Karpas-422 (cell line): ENCODE measurements around the gene PLPP3. TPM values are rescaled to one million over a fixed set of nuclear protein-coding genes. Genes with fewer than 3 reads are reported as not detected.

ENCODE experiments used
- DNase-seq: peaks from one replicate; pipeline ENCODE4 v3.0.0-alpha.2; 2015
- H2AFZ ChIP-seq: fragments of 200-600 bp; sonication (generic); 2 replicates; pipeline ENCODE4 v1.6.1; 2014; ENCODE audit warnings: antibody characterized with exemption, low read length, mixed read lengths
- H3K27ac ChIP-seq: fragments of 200-600 bp; sonication (generic); 2 replicates; pipeline ENCODE4 v1.5.1; 2014; ENCODE audit warnings: mild to moderate bottlenecking, low read length, moderate library complexity
- H3K27me3 ChIP-seq: fragments of 200-600 bp; sonication (generic); 2 replicates; pipeline ENCODE4 v1.6.1; 2014; ENCODE audit warnings: low read length, mixed read lengths
- H3K36me3 ChIP-seq: fragments of 200-600 bp; sonication (generic); 2 replicates; pipeline ENCODE4 v1.6.1; 2014; ENCODE audit warnings: low read length, mixed read lengths; ENCODE audit not compliant: insufficient read depth
- H3K4me1 ChIP-seq: fragments of 200-600 bp; sonication (generic); 2 replicates; pipeline ENCODE4 v1.6.1; 2014; ENCODE audit warnings: mild to moderate bottlenecking, low read length, mixed read lengths
- H3K4me2 ChIP-seq: fragments of 200-600 bp; sonication (generic); 2 replicates; pipeline ENCODE4 v1.6.1; 2014; ENCODE audit warnings: low read length, low read depth, mild to moderate bottlenecking; ENCODE audit not compliant: poor library complexity, severe bottlenecking
- H3K4me3 ChIP-seq: fragments of 200-600 bp; sonication (generic); 2 replicates; pipeline ENCODE4 v1.5.1; 2014; ENCODE audit warnings: mild to moderate bottlenecking, antibody characterized with exemption, low read length, mixed read lengths
- H3K79me2 ChIP-seq: fragments of 200-600 bp; sonication (generic); 2 replicates; pipeline ENCODE4 v1.6.1; 2014; ENCODE audit warnings: mild to moderate bottlenecking, low read length, mixed read lengths
- H3K9ac ChIP-seq: fragments of 200-600 bp; sonication (generic); 2 replicates; pipeline ENCODE4 v1.6.0; 2014; ENCODE audit warnings: low read length
- H3K9me2 ChIP-seq: fragments of 200-600 bp; sonication (generic), shearing (Covaris generic); replicated peaks from 2 replicates; pipeline ENCODE4 v1.6.0; 2014; ENCODE audit warnings: mild to moderate bottlenecking, low read length, moderate library complexity; ENCODE audit not compliant: insufficient read depth
- H3K9me3 ChIP-seq: fragments of 300-700, 200-600 bp; sonication (generic); 2 replicates; pipeline ENCODE4 v1.6.1; 2014; ENCODE audit warnings: low read length, mixed read lengths
- H4K20me1 ChIP-seq: fragments of 200-600 bp; sonication (generic); 2 replicates; pipeline ENCODE4 v1.6.1; 2014; ENCODE audit warnings: mild to moderate bottlenecking, antibody characterized with exemption, low read length, low read depth; ENCODE audit not compliant: insufficient read depth
- total RNA-seq: library from RNA; depleted of rRNA; stranded (reverse); fragments of >200 nt; shearing (Covaris generic); gene quantifications from 2 replicates; pipeline ENCODE4 v1.2.3, GENCODE V29; 2014; ENCODE audit warnings: low replicate concordance

The PLPP3 gene
- total RNA-seq, 1 experiment from 2014 or later: 11.3 TPM

DNA sequence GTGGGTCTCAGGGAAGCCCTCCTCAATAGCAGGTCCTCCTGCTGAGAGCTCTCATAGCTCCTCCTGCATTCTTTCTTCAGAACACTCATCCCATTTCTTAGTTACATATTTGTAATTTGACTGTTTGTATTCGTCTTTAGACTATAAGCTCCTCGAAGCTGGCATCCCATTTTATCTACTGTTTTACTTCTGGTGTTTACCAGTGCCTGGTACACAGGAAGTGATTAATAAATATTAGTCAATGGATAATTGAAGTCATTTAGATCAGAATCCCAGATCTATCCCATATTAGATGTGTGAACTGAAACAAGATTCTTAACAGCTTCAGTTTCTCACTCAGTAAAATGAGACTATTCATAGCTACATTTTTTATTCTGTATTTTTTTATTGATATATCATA lies 88.7 kb downstream of the PLPP3 start:
- Histone ChIP-seq H3K9me3 (no peaks in the 10 kb centered on the region), H3K4me1 (no peaks in the 10 kb centered on the region), H3K4me3 (no peak overlapping the region), H2AFZ (no peak overlapping the region), H3K36me3 (no peaks in the 10 kb centered on the region), H3K4me2 (no peak overlapping the region), H3K27me3 (no peaks in the 10 kb centered on the region), H3K79me2 (no peaks in the 10 kb centered on the region), H3K9me2 (no peaks in the 10 kb centered on the region), H3K9ac (no peak overlapping the region), H4K20me1 (no peaks in the 10 kb centered on the region), H3K27ac (no peak overlapping the region)
- DNase-seq: no peak

DNA sequence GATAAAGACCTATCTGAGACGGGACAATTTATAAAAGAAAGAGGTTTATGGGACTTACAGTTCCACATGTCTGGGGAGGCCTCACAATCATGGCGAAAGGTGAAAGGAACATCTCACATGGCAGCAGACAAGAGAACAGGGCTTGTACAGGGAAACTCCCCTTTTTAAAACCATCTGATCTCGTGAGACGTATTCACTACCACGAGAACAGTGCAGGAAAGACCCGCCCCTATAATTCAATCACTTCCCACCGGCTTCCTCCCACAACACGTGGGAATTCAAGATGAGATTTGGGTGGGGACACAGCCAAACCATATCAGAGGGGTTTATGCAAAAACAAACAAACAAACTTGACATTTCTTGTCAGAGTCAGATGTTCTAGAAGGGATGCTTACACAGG lies 89.7 kb downstream of the PLPP3 start:
- H3K9ac ChIP-seq: no peak overlapping the region
- no peaks in the 10 kb centered on the region for H3K27me3 ChIP-seq
- DNase-seq: no peak
- no peaks in the 10 kb centered on the region for H3K9me3 ChIP-seq
- H2AFZ ChIP-seq: no peak overlapping the region
- no peak overlapping the region for H3K27ac ChIP-seq
- H3K36me3 ChIP-seq: no peaks in the 10 kb centered on the region
- no peaks in the 10 kb centered on the region for H3K79me2 ChIP-seq
- no peaks in the 10 kb centered on the region for H4K20me1 ChIP-seq
- H3K9me2 ChIP-seq: no peaks in the 10 kb centered on the region
- H3K4me2 ChIP-seq: no peak overlapping the region
- no peaks in the 10 kb centered on the region for H3K4me1 ChIP-seq
- H3K4me3 ChIP-seq: no peak overlapping the region

DNA sequence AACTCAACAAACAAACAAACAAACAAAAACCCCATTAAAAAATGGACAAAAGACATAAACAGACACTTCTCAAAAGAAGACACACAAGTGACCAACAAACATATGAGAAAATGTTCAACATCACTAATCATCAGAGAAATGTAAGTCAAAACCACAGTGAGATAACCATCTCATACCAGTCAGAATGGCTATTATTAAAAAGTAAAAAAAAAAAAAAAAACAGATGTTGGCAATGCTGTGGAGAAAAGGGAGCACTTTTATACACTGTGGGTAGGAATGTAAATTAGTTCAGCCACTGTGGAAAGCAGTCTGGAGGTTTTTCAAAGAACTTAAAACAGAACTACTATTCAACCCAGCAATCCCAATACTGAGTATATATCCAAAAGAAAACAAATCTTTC lies 94.7 kb downstream of the PLPP3 start:
- H4K20me1 ChIP-seq: no peaks in the 10 kb centered on the region
- H3K27me3 ChIP-seq: no peaks in the 10 kb centered on the region
- H3K4me3 ChIP-seq: no peak overlapping the region

DNA sequence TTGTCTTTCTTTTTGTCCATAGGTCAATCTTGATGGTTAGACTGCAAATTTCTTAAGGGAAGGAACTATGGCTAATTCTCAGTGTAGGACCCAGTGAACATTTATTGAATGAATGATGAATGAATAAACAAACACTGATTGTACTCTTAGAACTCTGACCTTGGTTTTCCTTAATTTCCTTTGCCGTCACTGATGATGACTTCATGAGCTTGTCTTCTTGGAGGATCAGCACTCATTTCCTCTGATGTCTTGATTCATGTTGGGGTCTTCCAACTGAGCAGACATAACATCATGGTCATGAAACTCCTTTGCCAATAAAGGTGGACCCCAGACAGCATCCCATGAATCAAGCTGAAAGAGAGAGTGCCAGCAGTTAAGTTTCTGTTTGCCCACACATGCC lies 96.3 kb downstream of the PLPP3 start:
- no peaks in the 10 kb centered on the region for H3K4me1 ChIP-seq
- no peaks in the 10 kb centered on the region for H3K79me2 ChIP-seq
- no peaks in the 10 kb centered on the region for H3K9me2 ChIP-seq
- H3K9me3 ChIP-seq: no peaks in the 10 kb centered on the region
- no peak overlapping the region for H2AFZ ChIP-seq
- H3K27me3 ChIP-seq: no peaks in the 10 kb centered on the region
- no peak overlapping the region for H3K4me2 ChIP-seq
- H3K9ac ChIP-seq: no peak overlapping the region
- no peak for DNase-seq
- H3K27ac ChIP-seq: no peak overlapping the region
- no peaks in the 10 kb centered on the region for H3K36me3 ChIP-seq
- H4K20me1 ChIP-seq: no peaks in the 10 kb centered on the region
- no peak overlapping the region for H3K4me3 ChIP-seq

More for the DNA sequence above, 94.7 kb downstream of the PLPP3 start:
- no peak for DNase-seq
- Histone ChIP-seq H2AFZ (no peak overlapping the region), H3K27ac (no peak overlapping the region), H3K36me3 (no peaks in the 10 kb centered on the region), H3K79me2 (no peaks in the 10 kb centered on the region), H3K9me3 (no peaks in the 10 kb centered on the region), H3K9me2 (no peaks in the 10 kb centered on the region), H3K4me2 (no peak overlapping the region), H3K9ac (no peak overlapping the region), H3K4me1 (no peaks in the 10 kb centered on the region)

DNA sequence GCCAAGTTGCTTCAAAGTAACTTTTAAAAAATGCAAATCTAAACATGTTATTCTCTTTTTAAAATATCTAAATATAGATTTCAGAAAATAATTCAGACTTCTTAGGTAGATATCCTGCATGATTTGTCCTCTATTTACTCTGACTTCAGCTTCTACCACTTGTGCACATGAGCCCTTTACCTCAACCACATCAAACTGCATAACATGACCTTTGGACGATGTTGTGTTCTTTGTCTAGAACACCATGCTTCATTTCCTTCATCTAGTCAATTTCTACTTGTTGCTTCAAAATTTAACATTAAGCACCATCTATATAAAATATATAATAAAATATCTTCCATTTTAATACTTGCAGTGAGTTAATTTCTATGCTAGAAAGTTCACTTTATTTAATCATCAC lies 96.9 kb downstream of the PLPP3 start:
- no peaks in the 10 kb centered on the region for H3K79me2 ChIP-seq
- no peaks in the 10 kb centered on the region for H4K20me1 ChIP-seq
- no peaks in the 10 kb centered on the region for H3K9me3 ChIP-seq
- no peaks in the 10 kb centered on the region for H3K27me3 ChIP-seq
- no peaks in the 10 kb centered on the region for H3K9me2 ChIP-seq
- H3K4me3 ChIP-seq: no peak overlapping the region
- H3K36me3 ChIP-seq: no peaks in the 10 kb centered on the region
- H3K4me1 ChIP-seq: no peaks in the 10 kb centered on the region
- H3K9ac ChIP-seq: no peak overlapping the region
- H3K4me2 ChIP-seq: no peak overlapping the region
- H3K27ac ChIP-seq: no peak overlapping the region
- H2AFZ ChIP-seq: no peak overlapping the region
- DNase-seq: no peak

DNA sequence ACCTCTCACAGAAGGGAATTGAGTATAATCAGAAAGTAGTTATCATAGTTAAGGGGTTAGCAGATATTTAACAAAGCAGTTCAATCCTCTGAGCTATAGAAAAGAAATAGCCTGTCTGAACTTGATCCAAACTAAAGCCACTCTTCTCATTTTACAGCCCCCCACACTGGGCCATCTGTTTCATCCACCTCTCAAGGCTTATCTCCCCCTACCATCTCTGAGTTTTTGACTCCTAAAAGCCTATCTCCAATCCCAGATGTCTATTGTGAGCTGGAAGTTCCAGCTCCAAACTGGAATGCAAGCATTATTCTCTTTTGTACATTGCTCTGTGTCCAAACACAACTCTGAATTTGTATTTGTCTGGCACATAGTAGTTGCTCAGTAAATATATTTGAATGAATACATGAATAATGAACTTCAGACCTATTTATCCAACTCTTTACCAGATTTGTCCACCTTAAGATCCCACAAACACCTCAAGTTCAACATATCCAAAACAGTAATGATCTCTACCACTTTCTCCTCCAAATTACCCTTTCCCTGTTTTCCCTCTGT lies 98.1 kb downstream of the PLPP3 start:
- Histone ChIP-seq H2AFZ (no peak overlapping the region), H3K4me2 (no peak overlapping the region), H3K4me1 (no peaks in the 10 kb centered on the region), H3K9me3 (no peaks in the 10 kb centered on the region), H3K36me3 (no peaks in the 10 kb centered on the region), H3K4me3 (no peak overlapping the region), H3K9me2 (no peaks in the 10 kb centered on the region), H3K79me2 (no peaks in the 10 kb centered on the region), H3K27me3 (no peaks in the 10 kb centered on the region), H4K20me1 (no peaks in the 10 kb centered on the region), H3K27ac (no peak overlapping the region), H3K9ac (no peak overlapping the region)
- no peak for DNase-seq

DNA sequence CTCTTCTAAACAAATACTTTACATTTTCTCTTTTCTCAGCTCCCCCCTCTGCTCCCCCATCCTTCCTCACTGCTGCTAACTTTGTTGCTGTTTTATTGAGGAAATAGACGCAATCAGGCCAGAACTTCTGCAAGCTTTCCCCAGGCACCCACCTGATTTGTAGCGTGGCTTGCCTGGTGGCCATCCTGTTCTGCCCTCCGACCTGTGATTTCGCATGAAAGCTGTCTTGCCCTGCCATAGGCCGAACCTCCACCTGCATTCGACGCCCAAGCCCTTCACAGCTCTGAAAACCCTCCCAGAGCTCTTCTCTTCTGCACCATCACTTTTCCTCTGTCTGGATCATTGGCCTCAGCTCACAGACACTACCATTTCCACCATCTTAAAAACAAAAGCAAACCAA lies 100.6 kb downstream of the PLPP3 start:
- H3K4me1 ChIP-seq: no peaks in the 10 kb centered on the region
- DNase-seq: no peak
- H3K4me3 ChIP-seq: no peak overlapping the region
- no peaks in the 10 kb centered on the region for H3K36me3 ChIP-seq
- H3K9ac ChIP-seq: no peak overlapping the region
- H3K4me2 ChIP-seq: no peak overlapping the region
- no peak overlapping the region for H3K27ac ChIP-seq
- H3K9me3 ChIP-seq: no peaks in the 10 kb centered on the region
- no peaks in the 10 kb centered on the region for H3K9me2 ChIP-seq
- no peak overlapping the region for H2AFZ ChIP-seq
- H3K79me2 ChIP-seq: no peaks in the 10 kb centered on the region
- H3K27me3 ChIP-seq: no peaks in the 10 kb centered on the region
- H4K20me1 ChIP-seq: no peaks in the 10 kb centered on the region

DNA sequence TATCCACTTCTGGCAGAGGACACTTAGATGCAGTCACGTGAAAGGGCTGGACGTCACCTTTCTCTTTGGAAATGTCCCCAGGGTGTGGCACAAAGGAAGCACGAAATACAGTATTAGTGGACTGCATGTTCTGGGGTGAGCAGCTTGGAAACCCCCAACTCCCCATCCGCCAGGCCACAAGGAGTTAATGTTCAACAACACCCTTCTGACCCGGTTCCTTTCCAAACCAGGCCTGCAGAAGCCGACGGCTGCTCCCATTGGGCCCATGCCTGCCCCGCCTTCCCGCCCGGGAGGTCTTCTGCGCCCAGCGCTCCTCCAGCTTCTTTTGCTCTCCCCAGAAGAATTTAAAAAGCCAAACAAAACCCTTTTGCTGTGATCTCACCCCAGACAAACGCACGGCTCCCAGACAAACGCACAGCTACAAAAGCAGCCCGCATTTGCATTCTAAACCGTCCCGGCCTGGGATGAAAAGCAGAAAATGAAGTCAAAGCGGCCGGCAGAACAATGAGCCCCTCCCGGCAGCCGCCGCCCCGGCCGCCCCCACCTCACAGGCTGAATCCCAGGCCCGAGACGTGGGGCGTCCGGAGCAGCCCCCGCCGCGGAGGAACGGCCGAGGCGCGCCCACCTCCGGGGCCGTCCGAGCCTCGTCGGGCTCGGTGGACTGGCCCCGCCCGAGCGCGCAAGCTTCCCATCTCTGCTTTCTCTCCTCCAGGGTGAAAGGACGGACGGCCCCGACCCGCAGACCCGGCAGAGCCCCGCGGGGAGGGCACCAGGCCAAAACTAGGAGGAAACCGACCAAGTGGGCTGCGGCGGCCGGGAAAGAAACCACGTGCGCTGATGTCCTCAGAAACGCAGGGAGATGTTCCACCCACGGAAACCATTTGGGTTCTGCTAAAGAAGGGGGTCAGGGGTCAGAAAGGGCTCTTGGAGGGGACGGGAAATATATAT lies 101.9 kb downstream of the PLPP3 start:
- H3K9me3 ChIP-seq: no peaks in the 10 kb centered on the region
- H3K4me3 ChIP-seq: no peak overlapping the region
- peaks cover 9% of the 10 kb centered on the region for H3K4me1 ChIP-seq
- H3K4me2 ChIP-seq: no peak overlapping the region
- H2AFZ ChIP-seq: no peak overlapping the region
- H3K79me2 ChIP-seq: no peaks in the 10 kb centered on the region
- DNase-seq: no peak
- no peak overlapping the region for H3K9ac ChIP-seq
- no peaks in the 10 kb centered on the region for H3K9me2 ChIP-seq
- H3K27ac ChIP-seq: no peak overlapping the region
- H3K36me3 ChIP-seq: no peaks in the 10 kb centered on the region
- no peaks in the 10 kb centered on the region for H4K20me1 ChIP-seq
- no peaks in the 10 kb centered on the region for H3K27me3 ChIP-seq
